Hepatocyte (in vitro differentiated cells): ENCODE results near the gene KCTD15. TPM values are rescaled to one million over a fixed set of nuclear protein-coding genes. Genes with fewer than 3 reads are reported as not detected.

Experiments used
- DNase-seq: peaks from one replicate; pipeline ENCODE4 v3.0.0-alpha.2; 2016; ENCODE audit warnings: low spot score
- H2AFZ ChIP-seq: fragments of 200-600 bp; sonication (generic); 2 replicates; pipeline ENCODE4 v1.6.0; 2016; ENCODE audit warnings: antibody characterized with exemption, mild to moderate bottlenecking
- H3K27ac ChIP-seq: fragments of 200-600 bp; sonication (generic); 2 replicates; pipeline ENCODE4 v1.5.1; 2016; ENCODE audit warnings: mild to moderate bottlenecking
- H3K27me3 ChIP-seq: fragments of 200-600 bp; sonication (generic); 2 replicates; pipeline ENCODE4 v1.6.1; 2016
- H3K36me3 ChIP-seq: fragments of 200-600 bp; sonication (generic); replicated peaks from 2 replicates; pipeline ENCODE4 v1.5.1; 2016; ENCODE audit warnings: low read depth; ENCODE audit not compliant: insufficient read depth
- H3K4me1 ChIP-seq: fragments of 200-600 bp; sonication (generic); 2 replicates; pipeline ENCODE4 v1.5.1; 2016; ENCODE audit warnings: mild to moderate bottlenecking, moderate library complexity; ENCODE audit not compliant: insufficient read depth
- H3K4me2 ChIP-seq: fragments of 200-600 bp; sonication (generic); 2 replicates; pipeline ENCODE4 v1.6.0; 2016
- H3K4me3 ChIP-seq: fragments of 200-600 bp; sonication (generic); 2 replicates; pipeline ENCODE4 v1.5.1; 2016; ENCODE audit warnings: mild to moderate bottlenecking
- H3K79me2 ChIP-seq: fragments of 200-600 bp; sonication (generic); 2 replicates; pipeline ENCODE4 v1.6.0; 2017; ENCODE audit warnings: mild to moderate bottlenecking
- H3K9me2 ChIP-seq: fragments of 200-600 bp; sonication (generic); replicated peaks from 2 replicates; pipeline ENCODE4 v1.6.0; 2017; ENCODE audit warnings: mild to moderate bottlenecking; ENCODE audit not compliant: insufficient read depth
- H3K9me3 ChIP-seq: fragments of 200-600 bp; sonication (generic); 2 replicates; pipeline ENCODE4 v1.5.1; 2016; ENCODE audit warnings: low read depth, mild to moderate bottlenecking
- H4K20me1 ChIP-seq: fragments of 200-600 bp; sonication (generic); 2 replicates; pipeline ENCODE4 v1.6.0; 2016; ENCODE audit warnings: mild to moderate bottlenecking; ENCODE audit not compliant: insufficient read depth, poor library complexity, severe bottlenecking
- EZH2 ChIP-seq: fragments of 200-600 bp; sonication (generic); IDR thresholded peaks from 2 replicates; pipeline ENCODE4 v1.6.1; 2016; ENCODE audit warnings: antibody characterized with exemption, mild to moderate bottlenecking, borderline replicate concordance
- EZH2phosphoT487 ChIP-seq: fragments of 200-600 bp; sonication (generic); IDR thresholded peaks from one replicate; pipeline ENCODE4 v1.6.1; 2018; ENCODE audit warnings: antibody characterized with exemption, mild to moderate bottlenecking, low read depth, moderate library complexity; ENCODE audit not compliant: unreplicated experiment, severe bottlenecking
- whole genome bisulfite sequencing: methylation state at CpG from one replicate; pipeline ENCODE4 v1.1.6; 2016; ENCODE audit warnings: low lambda C conversion rate; ENCODE audit errors: missing lambda C conversion rate; 5-methylcytosine and 5-hydroxymethylcytosine counted together
- polyA plus RNA-seq: library from polyadenylated mRNA; unstranded; fragments of >200 nt; fragmentation: Nextera tagmentation; extraction: Ambion mirVana; gene quantifications from 2 replicates; pipeline ENCODE4 v1.2.1, GENCODE V29; 2016
- total RNA-seq: library from RNA; depleted of rRNA; stranded (reverse); fragments of >200 nt; gene quantifications from 2 replicates; pipeline ENCODE4 v1.2.3, GENCODE V29; 2014
- TF ChIP-seq, protein P1 (sequence below): fragments of 200-600 bp; sonication (generic); IDR thresholded peaks from 2 replicates; pipeline ENCODE4 v1.5.1; 2016; ENCODE audit warnings: antibody characterized with exemption, mild to moderate bottlenecking; ENCODE audit not compliant: poor library complexity

Gene KCTD15
- total and polyA plus RNA-seq, 2 experiments from 2014 or later, result 10.1 to 55.8 TPM

DNA sequence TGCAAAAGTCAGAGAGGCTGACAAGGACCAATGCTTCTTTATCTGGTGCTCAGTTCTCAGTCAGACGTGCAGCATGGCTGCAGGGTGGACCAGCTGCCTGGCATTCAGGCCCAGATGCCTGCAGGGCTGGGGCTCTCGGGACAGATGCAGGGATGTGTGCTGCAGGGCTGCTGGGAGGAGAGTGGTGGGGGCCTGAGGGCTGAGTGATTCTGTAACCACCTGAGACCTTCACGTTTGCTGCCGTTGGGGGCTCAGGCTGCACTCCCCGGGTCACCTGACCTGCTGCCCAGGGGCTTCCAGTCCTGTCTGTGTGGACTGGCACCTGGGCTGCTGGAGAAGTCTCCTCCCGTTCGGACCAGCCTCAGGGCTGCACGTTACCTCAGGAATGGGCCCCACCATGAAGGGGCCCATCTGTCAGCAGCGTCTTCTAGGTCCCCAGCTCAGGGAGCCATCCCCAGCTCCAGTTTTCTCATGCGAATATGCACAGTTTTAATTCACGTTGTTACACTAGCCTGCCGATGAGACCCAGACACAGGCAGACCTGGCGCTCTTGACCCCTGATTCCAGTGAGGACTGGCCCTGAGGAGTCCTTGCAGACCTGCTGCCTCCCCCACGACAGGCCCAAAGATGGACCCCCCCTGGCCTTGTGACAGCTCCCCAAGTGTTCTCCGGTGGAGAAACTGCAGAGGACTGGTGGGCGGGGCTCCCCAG is 16.9 kb downstream of the KCTD15 start:
- TF ChIP-seq EZH2phosphoT487, result no peak
- TF ChIP-seq, protein P1, sequence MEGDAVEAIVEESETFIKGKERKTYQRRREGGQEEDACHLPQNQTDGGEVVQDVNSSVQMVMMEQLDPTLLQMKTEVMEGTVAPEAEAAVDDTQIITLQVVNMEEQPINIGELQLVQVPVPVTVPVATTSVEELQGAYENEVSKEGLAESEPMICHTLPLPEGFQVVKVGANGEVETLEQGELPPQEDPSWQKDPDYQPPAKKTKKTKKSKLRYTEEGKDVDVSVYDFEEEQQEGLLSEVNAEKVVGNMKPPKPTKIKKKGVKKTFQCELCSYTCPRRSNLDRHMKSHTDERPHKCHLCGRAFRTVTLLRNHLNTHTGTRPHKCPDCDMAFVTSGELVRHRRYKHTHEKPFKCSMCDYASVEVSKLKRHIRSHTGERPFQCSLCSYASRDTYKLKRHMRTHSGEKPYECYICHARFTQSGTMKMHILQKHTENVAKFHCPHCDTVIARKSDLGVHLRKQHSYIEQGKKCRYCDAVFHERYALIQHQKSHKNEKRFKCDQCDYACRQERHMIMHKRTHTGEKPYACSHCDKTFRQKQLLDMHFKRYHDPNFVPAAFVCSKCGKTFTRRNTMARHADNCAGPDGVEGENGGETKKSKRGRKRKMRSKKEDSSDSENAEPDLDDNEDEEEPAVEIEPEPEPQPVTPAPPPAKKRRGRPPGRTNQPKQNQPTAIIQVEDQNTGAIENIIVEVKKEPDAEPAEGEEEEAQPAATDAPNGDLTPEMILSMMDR, result no peak
- no peak for TF ChIP-seq EZH2
- WGBS, result 88% methylated on average over 16 of the region's 16 CpGs
- H3K36me3 ChIP-seq, result no peaks in the 10 kb centered on the region
- no peaks in the 10 kb centered on the region for H4K20me1 ChIP-seq
- H3K4me2 ChIP-seq, result no peak overlapping the region
- H3K9me2 ChIP-seq, result no peaks in the 10 kb centered on the region
- H3K4me3 ChIP-seq, result no peak overlapping the region
- no peak overlapping the region for H3K27ac ChIP-seq
- H3K9me3 ChIP-seq, result no peaks in the 10 kb centered on the region
- no peak for DNase-seq
- no peaks in the 10 kb centered on the region for H3K79me2 ChIP-seq
- H3K4me1 ChIP-seq, result no peaks in the 10 kb centered on the region
- H3K27me3 ChIP-seq, result no peaks in the 10 kb centered on the region
- H2AFZ ChIP-seq, result no peak overlapping the region

DNA sequence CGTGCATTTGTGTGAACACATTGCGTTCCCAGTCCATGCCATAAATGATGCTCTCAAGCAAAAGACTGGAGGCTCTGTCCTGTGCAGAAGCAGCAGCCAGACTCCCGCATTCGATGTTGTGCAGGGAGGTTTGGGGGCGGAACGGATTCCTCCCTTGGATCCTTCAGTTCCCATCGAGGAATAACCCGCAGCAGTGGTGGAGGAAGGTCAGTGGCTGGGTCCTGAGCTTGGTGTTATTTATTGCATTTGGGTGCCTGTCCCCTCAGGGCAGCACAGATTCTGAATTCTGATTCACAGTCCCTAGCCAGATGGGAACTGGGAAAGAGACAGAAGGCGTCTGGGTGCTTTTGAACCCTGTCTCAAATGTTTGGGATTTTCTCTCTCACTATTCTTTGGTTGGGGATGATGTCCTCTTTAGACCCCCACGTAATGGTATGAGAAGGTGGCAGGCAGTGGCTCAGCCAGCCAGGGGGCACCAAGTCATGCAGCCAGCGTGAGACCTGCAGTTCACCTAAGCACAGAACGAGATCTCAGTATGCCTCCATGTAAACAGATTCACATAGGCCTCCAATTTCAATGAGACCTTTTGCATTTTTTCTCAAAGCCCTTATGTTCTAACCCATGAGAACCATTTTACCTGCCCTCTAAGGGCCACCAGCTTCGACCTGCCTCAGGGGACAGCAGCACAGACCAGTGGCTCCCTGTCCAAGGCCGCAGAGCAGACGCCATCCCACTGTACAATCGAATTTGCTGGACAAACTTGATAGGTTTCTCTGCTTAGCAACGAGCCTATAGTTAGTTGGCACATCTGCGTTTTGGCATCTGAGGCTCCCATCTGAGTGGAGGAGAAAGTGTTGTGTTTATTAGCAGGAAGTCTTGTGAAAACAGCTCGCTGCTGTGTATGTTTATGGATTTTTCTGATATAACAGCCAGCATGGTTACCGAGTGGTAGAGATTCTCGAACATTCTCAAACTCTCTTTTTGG is 17.8 kb downstream of the KCTD15 start:
- H3K9me3 ChIP-seq, result no peaks in the 10 kb centered on the region
- no peak for DNase-seq
- H3K27me3 ChIP-seq, result no peaks in the 10 kb centered on the region
- no peak overlapping the region for H3K27ac ChIP-seq
- TF ChIP-seq EZH2phosphoT487 (no peak), EZH2 (no peak)
- TF ChIP-seq, protein P1, result no peak
- H3K9me2 ChIP-seq, result no peaks in the 10 kb centered on the region
- peaks cover 2% of the 10 kb centered on the region for H3K4me1 ChIP-seq
- no peak overlapping the region for H3K4me2 ChIP-seq
- H2AFZ ChIP-seq, result no peak overlapping the region
- H3K4me3 ChIP-seq, result no peak overlapping the region
- H3K79me2 ChIP-seq, result no peaks in the 10 kb centered on the region
- no peaks in the 10 kb centered on the region for H4K20me1 ChIP-seq
- no peaks in the 10 kb centered on the region for H3K36me3 ChIP-seq
- 78% methylated on average over 21 of the region's 21 CpGs for WGBS

DNA sequence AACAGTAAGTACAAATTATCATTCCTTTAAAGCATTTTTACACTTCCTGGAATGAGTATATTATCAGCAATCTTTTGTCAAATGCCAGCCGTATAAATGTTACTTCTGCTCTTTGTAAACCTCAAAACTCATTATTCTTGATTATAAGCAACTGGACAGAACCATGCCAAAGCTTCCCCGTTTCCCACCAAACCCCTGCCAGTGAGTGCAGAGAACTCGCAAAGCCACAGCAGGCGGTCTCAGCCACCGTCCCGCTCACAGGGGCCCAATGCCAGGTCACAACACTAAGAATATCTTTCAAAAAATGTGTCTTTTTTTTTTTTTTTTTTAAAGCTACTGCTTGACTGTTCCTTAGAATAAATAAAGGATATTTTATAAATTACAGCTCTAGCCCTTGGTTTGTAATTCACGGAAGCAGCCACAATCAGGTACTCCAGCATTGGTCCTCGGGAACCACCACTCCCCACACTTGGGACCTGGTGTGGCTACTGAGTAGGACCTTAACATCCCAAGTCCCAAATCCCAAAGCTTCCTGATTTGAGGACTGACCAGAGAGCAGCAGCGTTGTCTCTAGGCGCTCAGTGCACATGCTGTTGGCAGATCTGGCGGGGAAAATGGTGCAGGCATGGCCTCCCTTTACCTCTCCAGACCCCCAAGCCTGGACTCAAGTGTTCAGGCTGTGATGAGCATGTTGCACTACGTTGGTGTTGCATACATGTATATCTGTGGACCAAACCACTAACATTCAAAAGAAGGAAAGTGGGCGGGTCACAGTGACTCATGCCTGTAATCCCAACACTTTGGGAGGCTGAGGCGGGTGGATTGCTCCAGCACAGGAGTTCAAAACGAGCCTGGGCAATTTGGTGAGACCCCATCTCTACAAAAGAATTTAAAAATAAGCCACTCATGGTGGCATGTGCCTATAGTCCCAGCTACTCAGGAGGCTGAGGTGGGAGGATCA is 19.0 kb downstream of the KCTD15 start:
- Histone ChIP-seq H3K9me2 (no peaks in the 10 kb centered on the region), H3K4me2 (no peak overlapping the region), H3K36me3 (no peaks in the 10 kb centered on the region), H3K4me1 (peaks cover 6% of the 10 kb centered on the region), H3K79me2 (no peaks in the 10 kb centered on the region), H2AFZ (no peak overlapping the region), H3K27me3 (no peaks in the 10 kb centered on the region), H3K4me3 (no peak overlapping the region), H4K20me1 (no peaks in the 10 kb centered on the region), H3K27ac (no peak overlapping the region), H3K9me3 (no peaks in the 10 kb centered on the region)
- 84% methylated on average over 15 of the region's 15 CpGs for WGBS
- TF ChIP-seq, protein P1, result no peak
- TF ChIP-seq EZH2phosphoT487 (no peak), EZH2 (no peak)
- no peak for DNase-seq
